GM21825 (cell line): ENCODE results near the gene CBLN3.

Experiments
- ATAC-seq: cut with Tn5 transposase; IDR thresholded peaks from one replicate; pipeline ENCODE4 v1.9.1; 2021; ENCODE audit warnings: mild to moderate bottlenecking, moderate library complexity; ENCODE audit not compliant: unreplicated experiment

Gene CBLN3

GRCh38 chr14:24385524-24385923 is 43.9 kb downstream of the CBLN3 start:
- no peak for ATAC-seq

DNA sequence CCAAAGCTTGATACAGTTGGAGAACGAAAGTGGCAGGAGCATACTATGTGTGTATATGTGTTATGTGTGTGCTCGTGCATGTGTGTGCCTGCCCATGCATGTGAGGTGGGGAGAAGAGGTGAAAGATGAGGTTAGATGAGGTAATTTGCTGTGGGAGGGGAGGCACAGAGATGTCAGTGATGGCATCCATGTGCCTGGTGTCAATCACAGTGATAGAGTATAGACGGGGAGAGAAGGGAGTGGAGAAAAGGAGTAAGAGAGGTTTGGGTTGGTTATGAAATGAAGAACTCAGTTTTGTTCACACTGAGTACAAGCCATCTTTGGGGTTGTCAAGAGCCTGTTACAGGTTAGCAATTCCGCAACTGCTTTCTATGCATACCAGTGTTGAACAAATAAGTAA is 45.3 kb downstream of the CBLN3 start:
- no peak for ATAC-seq

- ATAC-seq: no peak
Measured at GRCh38 chr14:24382064-24382371, 47.5 kb downstream of the CBLN3 start.

- ATAC-seq: no peak
Measured at GRCh38 chr14:24381363-24382063, 48.0 kb downstream of the CBLN3 start.

DNA sequence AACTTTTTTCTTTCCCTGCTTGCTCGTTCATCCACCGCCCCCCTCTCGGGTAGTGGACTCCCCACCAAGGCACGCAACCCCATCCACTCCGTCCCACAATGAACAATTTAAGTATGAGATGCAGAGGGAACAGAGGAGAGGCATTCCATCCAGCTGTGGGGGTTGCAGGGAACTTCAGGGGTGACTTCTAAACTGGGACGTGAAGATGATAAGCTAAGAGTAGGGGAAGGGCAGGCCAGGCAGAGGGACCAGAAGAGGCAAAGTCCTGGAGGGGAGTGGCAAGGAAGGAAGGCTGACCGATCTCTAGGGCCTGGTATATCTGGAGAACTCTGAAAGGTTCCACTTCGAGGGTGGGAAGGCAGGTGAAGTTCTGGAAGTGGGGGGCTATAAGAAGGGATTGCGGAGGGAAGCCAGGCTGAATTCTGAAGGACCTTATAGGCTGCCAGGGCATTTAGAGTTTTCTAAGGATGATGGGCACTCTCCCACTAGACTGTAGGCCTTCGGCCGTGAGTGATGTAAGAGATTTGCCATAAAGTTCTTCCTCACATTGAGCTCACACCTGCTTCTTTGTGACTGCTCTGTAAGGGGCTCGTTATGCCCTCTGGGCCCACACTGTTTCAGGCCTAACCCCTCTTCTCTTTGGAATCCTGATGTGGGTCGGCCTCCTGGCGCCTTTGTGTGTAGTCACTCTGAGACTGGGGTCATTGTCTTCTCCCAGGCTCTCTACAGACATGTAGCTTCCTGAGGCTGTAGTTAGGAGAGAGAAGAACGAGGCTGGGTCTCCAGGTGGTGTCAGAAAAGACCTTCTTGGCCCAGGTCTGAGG is 49.3 kb downstream of the CBLN3 start:
- no peak for ATAC-seq

- no peak for ATAC-seq
Measured at GRCh38 chr14:24378981-24379906, 50.2 kb downstream of the CBLN3 start.

DNA sequence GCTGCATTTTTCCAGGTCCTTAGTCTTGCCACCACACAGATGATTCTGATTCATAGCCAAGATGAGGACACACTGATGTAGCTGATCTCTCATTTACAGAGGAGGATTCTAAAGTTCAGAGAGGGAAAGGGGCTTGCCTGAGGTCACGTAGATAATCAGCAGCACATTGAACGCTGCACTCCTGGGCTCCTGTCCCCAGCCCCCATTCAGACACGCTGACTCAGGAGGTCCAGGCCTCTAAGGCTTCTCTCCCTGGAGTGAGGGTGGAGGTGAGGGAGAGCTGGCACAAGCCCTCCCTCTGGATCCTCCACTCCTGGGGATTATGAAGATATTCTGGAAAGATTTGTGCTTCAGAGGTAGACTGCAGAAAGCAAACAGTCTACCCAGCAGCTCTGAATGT is 51.1 kb downstream of the CBLN3 start:
- no peak for ATAC-seq

DNA sequence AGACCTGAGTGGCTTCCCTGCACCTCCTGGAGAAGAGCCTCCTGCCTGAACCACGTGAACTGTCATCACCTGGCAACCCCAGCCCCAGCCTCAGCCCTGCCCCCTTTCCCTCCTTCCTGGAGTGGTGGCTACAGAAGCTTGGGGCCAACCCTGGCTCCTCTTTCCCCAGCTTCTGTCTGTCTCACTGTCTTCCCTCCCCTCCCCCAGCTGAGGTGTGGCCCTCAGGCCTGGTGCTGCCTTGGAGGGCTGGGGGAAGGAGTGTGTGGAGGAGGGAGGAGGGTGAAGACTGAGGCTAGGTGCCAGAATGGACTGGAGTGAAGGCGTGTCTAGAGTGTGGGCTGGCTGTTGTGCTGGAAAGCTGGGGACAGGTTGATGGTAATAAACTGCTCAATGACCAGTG is 51.8 kb downstream of the CBLN3 start:
- no peak for ATAC-seq

DNA sequence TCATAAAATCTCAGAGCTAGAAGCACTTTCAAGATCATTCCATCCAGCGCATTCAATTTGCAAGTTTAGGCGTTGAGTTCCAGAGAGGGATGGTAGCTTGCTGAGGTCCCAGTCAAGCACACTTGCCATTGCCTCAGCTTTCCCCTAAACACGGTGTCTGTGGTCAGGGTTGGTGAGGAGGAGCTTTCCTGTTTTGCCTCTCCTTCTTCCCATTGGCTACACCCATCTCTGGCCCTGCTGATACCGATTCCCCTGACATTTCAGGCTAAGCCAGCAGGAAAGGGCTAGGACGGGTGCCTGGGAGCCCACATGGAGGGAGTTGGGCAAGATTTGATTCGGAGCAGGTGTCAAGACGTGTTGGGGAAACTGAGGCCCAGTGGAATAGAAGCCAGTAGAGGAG is 52.3 kb downstream of the CBLN3 start:
- no peak for ATAC-seq
